ENCODE measurements around the gene SLC13A5.

SLC13A5 gene

GRCh38 chr17:6713130-6713917 lies at the start of gene SLC13A5:
Gene SLC13A5 (minus strand): TSS chr17:6713369. CDS start chr17:6713333, 36 bp downstream.
- TF ChIP-seq, protein P1, sequence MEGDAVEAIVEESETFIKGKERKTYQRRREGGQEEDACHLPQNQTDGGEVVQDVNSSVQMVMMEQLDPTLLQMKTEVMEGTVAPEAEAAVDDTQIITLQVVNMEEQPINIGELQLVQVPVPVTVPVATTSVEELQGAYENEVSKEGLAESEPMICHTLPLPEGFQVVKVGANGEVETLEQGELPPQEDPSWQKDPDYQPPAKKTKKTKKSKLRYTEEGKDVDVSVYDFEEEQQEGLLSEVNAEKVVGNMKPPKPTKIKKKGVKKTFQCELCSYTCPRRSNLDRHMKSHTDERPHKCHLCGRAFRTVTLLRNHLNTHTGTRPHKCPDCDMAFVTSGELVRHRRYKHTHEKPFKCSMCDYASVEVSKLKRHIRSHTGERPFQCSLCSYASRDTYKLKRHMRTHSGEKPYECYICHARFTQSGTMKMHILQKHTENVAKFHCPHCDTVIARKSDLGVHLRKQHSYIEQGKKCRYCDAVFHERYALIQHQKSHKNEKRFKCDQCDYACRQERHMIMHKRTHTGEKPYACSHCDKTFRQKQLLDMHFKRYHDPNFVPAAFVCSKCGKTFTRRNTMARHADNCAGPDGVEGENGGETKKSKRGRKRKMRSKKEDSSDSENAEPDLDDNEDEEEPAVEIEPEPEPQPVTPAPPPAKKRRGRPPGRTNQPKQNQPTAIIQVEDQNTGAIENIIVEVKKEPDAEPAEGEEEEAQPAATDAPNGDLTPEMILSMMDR (IDR thresholded peaks at IDR 0.05; ENCODE audit: insufficient read depth, missing control alignments) = no peak
- DNase-seq (ENCODE audit: insufficient read length, low spot score) (no peak), FAIRE-seq (no peak)

DNA sequence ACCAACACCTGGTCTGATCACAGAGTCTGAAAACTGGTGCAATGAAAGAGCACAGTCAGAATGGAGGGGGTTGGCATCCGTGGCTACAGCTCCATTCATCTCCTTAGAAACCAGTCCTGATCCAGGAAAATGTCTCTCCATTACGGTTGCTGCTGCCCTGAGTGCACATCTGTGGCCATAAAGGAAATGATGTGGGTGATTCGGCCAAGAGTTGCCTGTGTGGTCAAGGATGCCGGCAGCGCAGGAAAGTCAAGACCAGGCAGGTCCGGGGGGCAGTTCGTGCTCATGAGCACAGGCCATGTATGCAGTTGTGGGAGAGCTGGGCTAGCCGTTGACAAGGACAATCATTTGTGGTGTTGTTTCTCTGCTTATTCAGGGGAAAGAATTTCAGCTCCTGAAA lies 48.6 kb upstream of the SLC13A5 start:
- TF ChIP-seq, protein P1 (IDR thresholded peaks at IDR 0.05; ENCODE audit: insufficient read depth, missing control alignments) = no peak
- DNase-seq (ENCODE audit: insufficient read length, low spot score) (no peak), FAIRE-seq (no peak)

- TF ChIP-seq, protein P1 (IDR thresholded peaks at IDR 0.05; ENCODE audit: insufficient read depth, missing control alignments) = no peak
- no peak for DNase-seq (ENCODE audit: insufficient read length, low spot score)
- FAIRE-seq = no peak
Observed at GRCh38 chr17:6757747-6758146, 44.6 kb upstream of the SLC13A5 start.

GRCh38 chr17:6756425-6757031 lies 43.4 kb upstream of the SLC13A5 start:
- DNase-seq (ENCODE audit: insufficient read length, low spot score) (no peak), FAIRE-seq (no peak)
- TF ChIP-seq, protein P1 (IDR thresholded peaks at IDR 0.05; ENCODE audit: insufficient read depth, missing control alignments) = no peak

- no peak for FAIRE-seq
Observed at GRCh38 chr17:6755731-6756184, 42.6 kb upstream of the SLC13A5 start, which contains the start of gene XAF1. Gene XAF1 (plus strand): TSS chr17:6756046. CDS start chr17:6756079, 33 bp downstream.

GRCh38 chr17:6755281-6755680 lies 42.1 kb upstream of the SLC13A5 start:
- FAIRE-seq (no peak), DNase-seq (ENCODE audit: insufficient read length, low spot score) (no peak)
- TF ChIP-seq, protein P1 (IDR thresholded peaks at IDR 0.05; ENCODE audit: insufficient read depth, missing control alignments) = no peak

More at GRCh38 chr17:6755731-6756184, 42.6 kb upstream of the SLC13A5 start, which contains the start of gene XAF1:
- TF ChIP-seq, protein P1 (IDR thresholded peaks at IDR 0.05; ENCODE audit: insufficient read depth, missing control alignments) = no peak
- no peak for DNase-seq (ENCODE audit: insufficient read length, low spot score)

Measured in D721Med (cell line).